MV-4-11 (cell line): ENCODE results near the gene CYP2A7.
"Not testable (repeated sequence)": the region's sequence is repeated elsewhere in the genome, so short reads cannot be mapped to it uniquely, and the experiment has no call there.

Experiments
- DNase-seq: peaks from one replicate; lab custom pipeline; 2025; lab: John Stamatoyannopoulos, UW

Gene CYP2A7

DNA sequence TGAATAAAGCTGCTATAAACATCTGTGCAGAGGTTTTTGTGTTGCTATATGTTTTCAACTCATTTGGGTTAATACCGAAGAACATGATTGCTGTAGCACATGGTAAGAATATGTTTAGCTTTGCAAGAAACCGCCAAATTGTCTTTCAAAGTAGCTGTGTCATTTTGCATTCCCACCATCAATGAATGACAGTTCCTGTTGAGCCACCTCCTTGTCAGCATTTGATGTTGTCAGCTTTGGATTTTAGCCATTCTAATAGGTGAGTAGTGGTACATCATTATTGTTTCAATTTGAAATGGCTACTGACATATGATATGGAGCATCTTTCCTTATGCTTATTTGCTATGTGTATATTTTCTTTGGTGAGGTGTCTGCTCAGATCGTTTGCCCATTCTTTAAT is 40.0 kb downstream of the CYP2A7 start:
- DNase-seq, result not testable (repeated sequence)

DNA sequence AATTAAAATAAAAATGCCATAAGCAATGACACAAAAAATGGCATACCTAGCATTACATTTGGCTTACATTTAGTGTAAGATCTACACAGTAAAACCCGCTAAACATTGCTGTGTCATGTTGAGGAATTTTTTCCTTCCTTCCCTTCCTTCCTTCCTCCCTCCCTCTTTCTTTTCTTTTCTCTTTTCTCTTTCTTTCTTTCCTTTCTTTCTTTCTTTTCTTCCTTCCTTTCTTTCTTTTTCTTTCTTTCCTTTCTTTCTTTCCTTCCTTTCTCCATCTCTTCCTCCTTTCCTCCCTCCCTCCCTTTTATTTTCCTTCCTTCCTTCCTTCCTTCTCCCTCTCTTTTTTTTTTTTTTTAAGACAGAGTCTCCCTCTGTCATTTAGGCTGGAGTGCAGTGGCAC is 43.6 kb downstream of the CYP2A7 start:
- DNase-seq, result not testable (repeated sequence)

DNA sequence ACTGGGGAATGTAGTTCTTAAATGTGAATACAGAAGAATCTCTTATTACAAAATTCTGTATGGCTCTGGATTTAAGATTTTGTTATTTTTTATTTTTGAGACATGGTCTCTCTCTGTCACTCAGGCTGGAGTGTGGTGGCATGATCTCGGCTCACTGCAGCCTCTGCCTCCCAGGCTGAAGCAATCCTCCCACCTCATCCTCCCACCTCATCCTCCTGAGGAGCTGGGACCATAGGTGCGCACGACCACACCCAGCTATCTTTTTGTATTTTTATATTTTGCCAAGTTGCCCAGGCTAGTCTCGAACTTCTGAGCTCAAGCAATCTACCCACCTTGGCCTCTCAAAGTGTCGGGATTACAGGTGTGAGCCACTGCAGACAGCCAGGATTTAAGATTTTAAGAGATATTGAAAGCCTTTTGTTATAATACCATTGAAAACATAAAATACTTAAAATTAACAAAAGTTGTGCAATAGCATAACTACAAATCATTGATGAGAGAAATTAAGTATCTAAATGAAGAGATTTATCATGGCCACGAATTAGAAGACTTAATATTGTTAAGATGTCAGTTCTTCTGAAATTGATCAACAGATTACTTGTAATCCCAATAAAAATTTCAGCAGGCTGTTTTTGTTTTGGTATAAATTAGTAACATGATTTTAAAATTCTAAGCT is 45.1 kb downstream of the CYP2A7 start:
- DNase-seq, result no peak

DNA sequence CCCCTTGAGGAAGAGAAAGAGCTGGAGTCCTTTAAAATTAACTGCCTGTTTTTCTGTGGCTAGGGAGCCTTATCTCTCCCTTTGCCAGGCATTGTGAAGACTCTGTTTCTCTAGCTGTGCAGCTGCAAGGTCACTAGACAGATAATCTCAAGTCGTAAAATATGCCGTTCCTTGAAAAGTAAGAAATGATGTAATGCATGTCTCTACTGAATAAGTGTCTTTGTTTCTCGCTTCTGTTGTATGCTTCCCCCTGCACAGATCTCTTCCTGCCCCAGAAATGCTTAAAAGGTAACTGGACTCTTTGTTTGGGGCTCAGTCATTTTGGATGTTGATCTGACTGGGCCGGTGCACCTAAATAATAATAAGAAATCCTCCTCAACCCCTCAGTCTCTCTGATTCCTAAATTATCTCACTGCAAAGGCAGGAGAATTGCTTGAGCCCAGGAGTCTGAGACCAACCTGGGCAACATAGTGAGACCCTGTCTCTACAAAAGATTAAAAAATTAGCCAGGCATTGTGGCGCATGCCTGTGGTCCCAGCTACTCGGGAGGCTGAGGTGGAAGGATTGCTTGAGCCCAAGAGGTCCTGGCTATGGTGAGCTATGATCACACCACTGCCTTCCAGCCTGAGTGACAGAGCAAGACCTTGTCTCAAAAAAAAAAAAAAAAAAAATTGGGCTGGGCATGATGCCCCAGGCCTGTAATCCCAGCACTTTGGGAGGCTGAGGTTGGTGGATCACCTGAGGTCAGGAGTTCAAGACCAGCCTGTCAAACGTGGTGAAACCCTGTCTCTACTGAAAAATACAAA is 48.1 kb downstream of the CYP2A7 start:
- peak; percentile 81 for DNase-seq

DNA sequence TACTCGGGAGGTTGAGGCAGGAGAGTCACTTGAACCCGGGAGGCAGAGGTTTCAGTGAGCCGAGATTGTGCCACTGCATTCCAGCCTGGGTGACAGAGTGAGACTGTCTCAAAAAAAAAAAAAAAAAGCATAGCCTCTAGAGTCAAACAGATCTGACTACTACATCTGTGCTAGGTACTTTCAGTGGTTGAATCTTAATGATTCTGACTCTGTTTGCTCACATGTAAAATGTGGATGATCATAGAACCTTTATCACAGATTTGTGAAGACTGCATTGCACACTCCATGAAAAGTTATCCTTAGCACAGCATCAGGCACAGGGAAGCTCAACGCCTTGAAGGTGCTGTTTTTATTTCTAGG is 49.6 kb downstream of the CYP2A7 start:
- DNase-seq, result not testable (repeated sequence)

DNA sequence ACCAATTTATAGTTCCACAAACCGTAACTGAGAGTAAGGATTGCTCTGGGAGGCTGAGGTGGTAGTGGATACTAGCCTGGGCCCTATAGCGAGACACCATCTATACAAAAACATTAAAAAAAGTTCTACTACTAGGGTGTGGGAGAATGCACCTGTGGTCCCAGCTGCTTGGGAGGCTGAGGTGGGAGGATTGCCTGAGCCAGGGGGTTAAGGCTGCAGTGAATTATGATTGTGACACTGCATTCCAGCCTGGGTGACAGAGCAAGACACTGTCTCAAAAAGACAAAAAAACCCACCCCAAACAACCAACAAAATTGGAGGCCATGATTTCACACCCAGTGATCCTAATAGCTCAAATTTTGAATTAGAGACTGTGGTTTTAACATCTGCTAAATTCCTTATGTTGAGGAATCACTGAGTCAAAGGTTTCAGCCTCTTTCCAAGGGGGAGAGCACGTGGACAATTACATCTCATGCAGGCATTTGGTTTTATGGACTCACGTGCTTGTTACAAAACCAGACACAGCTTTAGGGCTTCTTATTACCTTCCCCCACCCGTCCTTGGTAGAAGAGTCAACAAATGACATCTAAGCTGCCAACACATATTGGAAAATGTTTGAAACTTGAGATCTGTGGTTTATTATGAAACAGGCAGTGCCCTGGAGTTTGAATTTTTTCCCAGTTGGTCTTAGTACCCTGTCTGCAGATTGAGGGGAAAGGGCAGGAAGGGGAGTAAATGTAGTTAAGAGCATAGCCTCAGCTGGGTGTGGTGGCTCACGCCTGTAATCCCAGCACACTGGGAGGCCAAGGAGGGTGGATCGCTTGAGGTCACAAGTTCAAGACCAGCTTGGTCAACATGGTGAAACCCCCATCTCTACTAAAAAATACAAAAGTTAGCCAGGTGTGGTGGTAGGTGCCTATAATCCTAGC is 50.3 kb downstream of the CYP2A7 start:
- DNase-seq, result peak; percentile 99

DNA sequence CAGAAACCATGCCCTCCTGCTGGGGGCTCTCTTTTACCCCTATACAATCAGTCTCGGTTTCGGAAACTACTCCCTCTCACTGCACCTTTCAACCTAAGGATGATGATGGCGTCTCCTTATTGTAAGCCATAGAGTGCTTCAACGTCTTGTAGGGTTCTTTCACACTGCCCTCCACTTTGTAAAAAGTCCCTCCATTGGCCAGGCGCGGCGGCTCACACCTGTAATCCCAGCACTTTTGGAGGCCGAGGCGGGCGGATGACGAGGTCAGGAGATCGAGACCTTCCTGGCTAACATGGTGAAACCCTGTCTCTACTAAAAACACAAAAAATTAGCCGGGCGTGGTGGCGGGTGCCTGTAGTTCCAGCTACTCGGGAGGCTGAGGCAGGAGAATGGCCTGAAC is 51.3 kb downstream of the CYP2A7 start:
- not testable (repeated sequence) for DNase-seq

DNA sequence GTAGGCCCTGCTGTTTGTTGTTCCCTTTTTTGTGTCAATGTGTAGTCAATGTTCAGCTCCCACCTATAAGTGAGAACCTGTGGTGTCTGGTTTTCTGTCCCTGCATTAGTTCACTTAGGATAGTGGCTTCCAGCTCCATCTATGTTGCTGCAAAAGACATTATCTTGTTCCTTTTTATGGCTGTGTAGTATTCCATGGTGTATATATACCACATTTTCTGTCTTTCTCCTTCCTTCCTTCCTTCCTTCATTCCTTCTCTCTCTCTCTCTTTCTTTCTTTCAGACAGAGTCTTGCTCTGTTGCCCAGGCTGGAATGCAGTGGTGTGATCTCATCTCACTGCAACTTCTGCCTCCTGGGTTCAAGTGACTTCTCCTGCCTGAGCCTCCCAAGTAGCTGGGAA is 52.8 kb downstream of the CYP2A7 start:
- no peak for DNase-seq

DNA sequence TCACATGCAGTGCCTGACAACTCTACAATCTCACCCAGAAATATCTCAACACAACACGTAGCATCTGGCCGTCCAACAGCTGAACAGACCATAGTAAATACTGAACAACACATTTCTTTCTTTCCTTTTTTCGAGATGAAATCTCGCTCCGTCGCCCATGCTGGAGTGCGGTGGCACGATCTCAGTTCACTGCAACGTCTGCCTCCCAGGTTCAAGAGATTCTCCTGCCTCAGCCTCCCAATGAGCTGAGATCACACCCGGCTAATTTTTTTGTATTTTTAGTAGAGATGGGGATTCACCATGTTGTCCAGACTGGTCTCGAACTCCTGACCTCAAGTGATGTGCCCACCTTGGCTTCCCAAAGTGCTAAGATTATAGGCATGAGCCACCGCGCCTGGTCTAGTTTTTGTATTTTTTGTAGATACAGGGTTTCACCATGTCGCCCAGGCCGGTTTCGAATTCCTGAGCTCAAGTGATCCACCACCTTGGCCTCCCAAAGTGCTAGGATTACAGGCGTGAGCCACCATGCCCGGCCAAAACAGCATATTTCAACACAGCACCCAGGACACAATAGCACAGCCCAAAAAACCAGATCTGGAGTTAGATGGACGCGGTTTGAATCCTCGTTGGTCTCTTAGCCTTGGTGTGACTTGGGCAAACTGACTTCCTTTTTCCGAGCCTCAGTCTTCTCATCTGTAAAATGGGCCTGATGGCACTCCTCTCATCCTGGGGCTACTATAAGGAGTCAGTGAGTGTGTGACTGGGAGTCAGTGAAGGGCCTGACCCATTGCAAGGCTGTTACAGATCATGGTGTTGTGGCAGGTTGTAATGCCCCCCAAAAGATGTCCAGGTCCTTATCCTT is 54.4 kb downstream of the CYP2A7 start:
- DNase-seq, result no peak

DNA sequence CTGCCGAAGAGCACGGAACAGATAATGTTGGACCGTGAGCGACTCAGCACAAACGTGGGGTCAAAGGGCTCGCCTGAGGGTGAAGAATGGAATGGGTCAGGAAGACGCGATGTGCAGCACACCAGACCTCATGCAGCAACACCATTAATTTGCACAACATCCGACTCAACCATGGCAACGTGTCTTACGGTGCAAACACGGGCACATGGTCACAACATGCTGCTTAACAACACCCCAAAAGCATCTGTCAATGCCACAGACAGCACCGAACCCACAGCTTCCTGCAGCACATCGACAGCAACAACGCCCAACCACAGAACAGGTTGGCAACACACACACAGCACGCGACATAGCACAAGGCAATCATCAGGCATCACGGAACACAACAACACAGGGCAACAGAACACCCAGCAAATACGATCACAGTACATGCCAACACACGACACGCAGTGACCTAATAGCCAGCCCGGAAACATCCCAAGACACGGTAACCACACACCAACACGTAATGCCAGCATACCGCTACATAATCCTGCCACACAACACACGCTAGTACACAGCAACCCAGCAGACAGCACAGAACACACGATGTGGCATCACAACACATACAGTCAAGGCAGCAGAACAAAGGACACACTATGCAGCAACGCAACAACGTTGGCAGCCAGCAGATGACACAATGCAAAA is 55.2 kb downstream of the CYP2A7 start:
- peak; percentile 80 for DNase-seq

DNA sequence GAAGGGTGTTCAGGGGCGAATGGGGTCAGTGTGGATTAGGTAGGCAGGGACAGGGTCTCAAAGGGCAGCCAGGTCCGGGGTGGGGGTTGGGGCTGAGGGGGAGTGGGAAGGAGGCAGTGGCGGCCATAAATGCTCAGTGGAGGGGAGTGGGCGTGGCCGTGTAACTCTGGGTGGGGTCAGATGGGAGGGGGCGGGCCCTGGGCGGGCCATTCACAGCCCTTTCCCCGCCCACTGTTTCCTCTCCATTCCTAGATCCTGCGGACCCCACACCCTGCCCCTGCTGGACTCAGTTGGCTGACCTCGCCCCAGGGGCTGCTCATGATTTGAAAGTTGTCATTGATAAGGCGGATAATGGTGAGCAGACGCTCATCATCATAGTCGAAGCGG is 55.7 kb downstream of the CYP2A7 start:
- DNase-seq, result not testable (repeated sequence)

DNA sequence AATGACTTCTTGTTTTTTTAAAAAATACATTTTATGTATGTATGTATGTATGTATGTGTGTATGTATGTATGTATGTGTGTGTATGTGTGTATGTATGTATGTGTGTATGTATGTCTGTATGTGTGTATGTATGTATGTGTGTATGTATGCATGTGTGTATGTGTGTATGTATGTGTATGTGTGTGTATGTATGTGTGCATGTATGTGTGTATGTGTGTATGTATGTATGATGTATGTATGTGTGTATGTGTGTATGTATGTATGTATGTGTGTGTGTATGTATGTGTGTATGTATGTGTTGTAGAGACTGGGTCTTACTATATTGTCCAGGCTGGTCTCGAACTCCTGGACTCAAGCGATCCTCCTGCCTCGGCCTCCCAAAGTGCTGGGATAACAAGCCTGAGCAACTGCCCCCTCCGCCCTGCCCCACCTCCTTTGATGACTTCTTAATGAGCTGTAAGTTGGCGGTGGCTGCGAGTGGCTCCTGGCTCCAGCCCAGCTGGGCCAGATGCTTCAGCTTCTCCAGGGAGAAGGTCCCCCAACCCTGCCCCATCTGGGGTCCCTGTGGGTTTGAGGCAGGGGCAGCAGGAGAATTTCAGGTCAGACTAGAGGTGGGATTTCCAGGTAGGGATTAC is 56.5 kb downstream of the CYP2A7 start:
- not testable (repeated sequence) for DNase-seq
